HepG2 (cell line): Measurements from ENCODE around the gene PCLO. TPM values are rescaled to one million over a fixed set of nuclear protein-coding genes. Genes with fewer than 3 reads are reported as not detected.

Experiments
- ATAC-seq: fragments of 200-7000 bp; cut with Tn5 transposase; 3 replicates; pipeline ENCODE4 v1.9.1; 2020; ENCODE audit warnings: mild to moderate bottlenecking, moderate library complexity
- BruUV-seq: library from RNA; stranded (reverse); fragments of 400-500 nt; replicated peaks from 2 replicates; lab custom pipeline; 2021; lab: Mats Ljungman, UMichigan
- CTCF ChIA-PET: fragments of 300-600 bp; formaldehyde crosslinking; extraction: SDS; loops from one replicate; lab custom pipeline; 2021; ENCODE audit warnings: low total read pairs, inconsistent platforms, low intra/inter-chr PET ratio; lab: Yijun Ruan, JAX
- POLR2A ChIA-PET: fragments of 350-600 bp; sonication (Branson Sonifier 250); formaldehyde crosslinking; loops from one replicate; lab custom pipeline; 2020; ENCODE audit warnings: antibody characterized with exemption, inconsistent platforms; lab: Yijun Ruan, JAX
- DNase-seq: peaks from one replicate; pipeline ENCODE4 v3.0.0-alpha.2; 2015; ENCODE audit warnings: low spot score
- FAIRE-seq: peaks from 3 replicates; lab custom pipeline; 2011; peaks lifted over from hg19 to GRCh38; lab: Jason Lieb, UNC
- H2AFZ ChIP-seq: one replicate; pipeline ENCODE4 v1.6.1; 2011; ENCODE audit warnings: low read length, inconsistent platforms
- H3K27ac ChIP-seq: fragments of 300-600 bp; 3 replicates; pipeline ENCODE4 v1.8.0; 2011; ENCODE audit warnings: mixed run types, mild to moderate bottlenecking, mixed read lengths, low read length, inconsistent platforms; ENCODE audit not compliant: insufficient read depth; ENCODE audit errors: extremely low read length
- H3K27me3 ChIP-seq, 2 experiments: fragments of 200-600 bp in 1 of 2; 2 replicates in 1 of 2; 3 replicates in 1 of 2; pipeline versions ENCODE4 v1.6.0 to v1.8.0; 2011; ENCODE audit warnings: low read length in 2 of 2, mild to moderate bottlenecking in 2 of 2, moderate library complexity in 2 of 2, inconsistent platforms in 1 of 2; ENCODE audit not compliant: insufficient read depth in 2 of 2, control insufficient read depth in 1 of 2
- H3K36me3 ChIP-seq, 2 experiments: fragments of 200-600 bp in 1 of 2; replicated peaks in 1 of 2; 2 replicates in 1 of 2; 3 replicates in 1 of 2; pipeline versions ENCODE4 v1.5.1 to v1.8.0; 2011; ENCODE audit warnings: low read length in 2 of 2, inconsistent platforms in 1 of 2; ENCODE audit not compliant: insufficient read depth in 2 of 2, control insufficient read depth in 1 of 2
- H3K4me1 ChIP-seq: 2 replicates; pipeline ENCODE4 v1.5.1; 2012; ENCODE audit warnings: low read length, inconsistent platforms; ENCODE audit not compliant: insufficient read depth
- H3K4me2 ChIP-seq: 2 replicates; pipeline ENCODE4 v1.6.0; 2011; ENCODE audit warnings: low read depth, low read length, inconsistent platforms
- H3K4me3 ChIP-seq, 3 experiments: fragments of 200-600 bp in 1 of 3; sonication (generic), shearing (Covaris generic) in 1 of 3; replicated peaks in 1 of 3; 2 replicates each; pipeline ENCODE4 v1.5.1; 2011 to 2016; ENCODE audit warnings: low read length in 3 of 3, inconsistent platforms in 2 of 3, low read depth in 2 of 3, mild to moderate bottlenecking in 2 of 3, control low read depth in 1 of 3, mixed read lengths in 1 of 3; ENCODE audit not compliant: insufficient read depth in 1 of 3
- H3K79me2 ChIP-seq: one replicate; pipeline ENCODE4 v1.6.1; 2011; ENCODE audit warnings: low read length, inconsistent platforms; ENCODE audit not compliant: insufficient read depth
- H3K9ac ChIP-seq: 2 replicates; pipeline ENCODE4 v1.6.0; 2011; ENCODE audit warnings: mild to moderate bottlenecking, low read depth, low read length, inconsistent platforms; ENCODE audit not compliant: insufficient read depth
- H3K9me3 ChIP-seq: 2 replicates; pipeline ENCODE4 v1.5.1; 2012; ENCODE audit warnings: mild to moderate bottlenecking, low read length
- H4K20me1 ChIP-seq: 2 replicates; pipeline ENCODE4 v1.6.0; 2011; ENCODE audit warnings: inconsistent platforms, mild to moderate bottlenecking, low read length, moderate library complexity; ENCODE audit not compliant: insufficient read depth
- ATAD3A ChIP-seq: sonication (generic); formaldehyde crosslinking; IDR thresholded peaks from 2 replicates; pipeline ENCODE4 v1.4.0; 2020; ENCODE audit warnings: missing genetic modification reagents
- CHD2 ChIP-seq: IDR thresholded peaks from 2 replicates; pipeline ENCODE4 v1.6.1; 2011; ENCODE audit warnings: low read depth, low read length, improper control_type of control experiment
- FOXP1 ChIP-seq, 2 experiments: fragments of 450-650 bp in 1 of 2; IDR thresholded peaks; 2 replicates each; pipeline ENCODE4 v1.6.1; 2017 to 2018; ENCODE audit warnings: antibody characterized with exemption in 1 of 2
- HNF4G ChIP-seq, 2 experiments: sonication (generic) in 1 of 2; formaldehyde crosslinking in 1 of 2; IDR thresholded peaks; 2 replicates each; pipeline versions ENCODE4 v1.4.0 to v1.6.1; 2011 to 2020; ENCODE audit warnings: borderline replicate concordance in 2 of 2, low read depth in 2 of 2, mild to moderate bottlenecking in 2 of 2, low read length in 1 of 2, missing genetic modification reagents in 1 of 2, moderate library complexity in 1 of 2
- JUN ChIP-seq: sonication (generic); formaldehyde crosslinking; IDR thresholded peaks from 2 replicates; pipeline ENCODE4 v1.4.0; 2020; ENCODE audit warnings: mild to moderate bottlenecking, missing genetic modification reagents
- REPIN1 ChIP-seq: sonication (generic); formaldehyde crosslinking; IDR thresholded peaks from 2 replicates; pipeline ENCODE4 v1.8.0; 2022; ENCODE audit warnings: missing genetic modification reagents, low read depth, mild to moderate bottlenecking, borderline replicate concordance
- RXRB ChIP-seq: IDR thresholded peaks from 2 replicates; pipeline ENCODE4 v1.6.1; 2016; ENCODE audit warnings: borderline replicate concordance, missing genetic modification reagents, missing compliant biosample characterization
- SP2 ChIP-seq: sonication (generic); formaldehyde crosslinking; IDR thresholded peaks from 2 replicates; pipeline ENCODE4 v1.5.1; 2020; ENCODE audit warnings: mild to moderate bottlenecking, missing genetic modification reagents
- TBP ChIP-seq: sonication (generic); formaldehyde crosslinking; IDR thresholded peaks from 2 replicates; pipeline ENCODE4 v1.5.0; 2020; ENCODE audit warnings: missing genetic modification reagents
- ZBTB49 ChIP-seq: sonication (generic); formaldehyde crosslinking; IDR thresholded peaks from 2 replicates; pipeline ENCODE4 v1.4.0; 2020; ENCODE audit warnings: missing genetic modification reagents, borderline replicate concordance
- ZNF343 ChIP-seq: sonication (generic); formaldehyde crosslinking; IDR thresholded peaks from 2 replicates; pipeline ENCODE4 v1.4.0; 2020; ENCODE audit warnings: mild to moderate bottlenecking, missing genetic modification reagents
- ZNF552 ChIP-seq: sonication (generic); formaldehyde crosslinking; IDR thresholded peaks from 2 replicates; pipeline ENCODE4 v1.9.0; 2022; ENCODE audit warnings: missing genetic modification reagents, mild to moderate bottlenecking, borderline replicate concordance
- ZNF746 ChIP-seq: sonication (generic); formaldehyde crosslinking; IDR thresholded peaks from 2 replicates; pipeline ENCODE4 v1.8.0; 2022; ENCODE audit warnings: mild to moderate bottlenecking, missing genetic modification reagents
- ZNF784 ChIP-seq: sonication (generic); formaldehyde crosslinking; IDR thresholded peaks from 2 replicates; pipeline ENCODE4 v1.5.1; 2020; ENCODE audit warnings: missing genetic modification reagents, mild to moderate bottlenecking, borderline replicate concordance
- WGBS: methylation state at CpG from one replicate; pipeline ENCODE4 v1.1.6; 2017; ENCODE audit warnings: low lambda C conversion rate; 5-methylcytosine and 5-hydroxymethylcytosine counted together
- in situ Hi-C: cut with HindIII; loops from 2 replicates; pipeline ENCODE4 v1.10.0; 2017; ENCODE audit warnings: low pct_unique_long_range_greater_than_20kb; ENCODE audit not compliant: extremely low pct_ligation_motif_present
- intact Hi-C: fragments of 100-400 bp; cut with micrococcal nuclease; formaldehyde crosslinking; loops from one replicate; pipeline ENCODE4 v1.10.0; 2022; ENCODE audit not compliant: unreplicated experiment
- polyA plus RNA-seq, 8 experiments: library from polyadenylated mRNA; depleted of rRNA in 3 of 8; stranded (reverse) in 7 of 8; unstranded in 1 of 8; fragments of >200 nt; fragmentation: Illumina TruSeq in 4 of 8; extraction: Trizol in 4 of 8; gene quantifications; 2 replicates each; pipeline versions ENCODE4 v1.2.1 to v1.2.3, GENCODE V29; 2011 to 2016; ENCODE audit warnings: low read depth in 4 of 8, missing spikeins in 1 of 8, mixed read lengths in 1 of 8; ENCODE audit not compliant: insufficient read depth in 1 of 8
- total RNA-seq, 5 experiments: library from RNA; depleted of rRNA; stranded (reverse); fragments of >200 nt; fragmentation: Illumina TruSeq; extraction: Trizol; gene quantifications; 2 replicates each; pipeline ENCODE4 v1.2.3, GENCODE V29; 2016; ENCODE audit warnings: low read depth in 1 of 5
- TF ChIP-seq, protein P1 (sequence below): sonication (generic); formaldehyde crosslinking; IDR thresholded peaks from 2 replicates; pipeline ENCODE4 v1.4.0; 2020; ENCODE audit warnings: mild to moderate bottlenecking, missing genetic modification reagents
- TF ChIP-seq, protein P2 (sequence below): sonication (generic); formaldehyde crosslinking; IDR thresholded peaks from 2 replicates; pipeline ENCODE4; 2020; ENCODE audit warnings: missing genetic modification reagents, mild to moderate bottlenecking, borderline replicate concordance

Gene PCLO
- total and polyA plus RNA-seq, 2 of the 13 experiments (the other 11 are each of a cell fraction or from before 2014, with no cell fraction given) = 0.07 to 0.29 TPM

GRCh38 chr7:82726038-82726800 lies 436.5 kb downstream of the PCLO start:
- H2AFZ ChIP-seq = no peak overlapping the region
- no peak overlapping the region for H3K4me3 ChIP-seq
- no peaks in the 10 kb centered on the region for H3K9me3 ChIP-seq
- 27% methylated on average over 7 of the region's 7 CpGs for WGBS
- ATAC-seq = no peak
- H3K27me3 ChIP-seq = no peaks in the 10 kb centered on the region
- no peak overlapping the region for H3K27ac ChIP-seq
- in situ Hi-C loops (loop anchor here (10.0 to 25.0 kb wide), 3 partner anchors 491 to 1239 kb away; no protein-coding TSS in a partner anchor), intact Hi-C loops (loop anchor here (5.0 kb wide), 1 partner anchor 1229 kb away; no protein-coding TSS in a partner anchor)
- no TSS peak for BruUV-seq
- no peak for FAIRE-seq
- DNase-seq = no peak
- no peaks in the 10 kb centered on the region for H4K20me1 ChIP-seq
- no peaks in the 10 kb centered on the region for H3K36me3 ChIP-seq
- H3K79me2 ChIP-seq = no peaks in the 10 kb centered on the region
- no peak overlapping the region for H3K9ac ChIP-seq
- TF ChIP-seq FOXP1 (IDR thresholded peaks at IDR 0.05) = no peak
- no peak for TF ChIP-seq FOXP1 (CRISPR knock-in tag; IDR thresholded peaks at IDR 0.05)
- no peak for TF ChIP-seq JUN
- TF ChIP-seq, protein P1, sequence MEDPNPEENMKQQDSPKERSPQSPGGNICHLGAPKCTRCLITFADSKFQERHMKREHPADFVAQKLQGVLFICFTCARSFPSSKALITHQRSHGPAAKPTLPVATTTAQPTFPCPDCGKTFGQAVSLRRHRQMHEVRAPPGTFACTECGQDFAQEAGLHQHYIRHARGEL (CRISPR knock-in tag) = no peak
- no peak for TF ChIP-seq SP2 (CRISPR knock-in tag)
- TF ChIP-seq RXRB (CRISPR knock-in tag) = no peak
- TF ChIP-seq ZNF784 (CRISPR knock-in tag) = no peak
- no peak for TF ChIP-seq HNF4G (IDR thresholded peaks at IDR 0.05; ENCODE audit: borderline replicate concordance, low read depth, low read length)
- TF ChIP-seq HNF4G (CRISPR knock-in tag; IDR thresholded peaks at IDR 0.05; ENCODE audit: borderline replicate concordance, low read depth) = no peak
- TF ChIP-seq REPIN1 (CRISPR knock-in tag) = no peak
- TF ChIP-seq ATAD3A (CRISPR knock-in tag) = no peak
- TF ChIP-seq, protein P2, sequence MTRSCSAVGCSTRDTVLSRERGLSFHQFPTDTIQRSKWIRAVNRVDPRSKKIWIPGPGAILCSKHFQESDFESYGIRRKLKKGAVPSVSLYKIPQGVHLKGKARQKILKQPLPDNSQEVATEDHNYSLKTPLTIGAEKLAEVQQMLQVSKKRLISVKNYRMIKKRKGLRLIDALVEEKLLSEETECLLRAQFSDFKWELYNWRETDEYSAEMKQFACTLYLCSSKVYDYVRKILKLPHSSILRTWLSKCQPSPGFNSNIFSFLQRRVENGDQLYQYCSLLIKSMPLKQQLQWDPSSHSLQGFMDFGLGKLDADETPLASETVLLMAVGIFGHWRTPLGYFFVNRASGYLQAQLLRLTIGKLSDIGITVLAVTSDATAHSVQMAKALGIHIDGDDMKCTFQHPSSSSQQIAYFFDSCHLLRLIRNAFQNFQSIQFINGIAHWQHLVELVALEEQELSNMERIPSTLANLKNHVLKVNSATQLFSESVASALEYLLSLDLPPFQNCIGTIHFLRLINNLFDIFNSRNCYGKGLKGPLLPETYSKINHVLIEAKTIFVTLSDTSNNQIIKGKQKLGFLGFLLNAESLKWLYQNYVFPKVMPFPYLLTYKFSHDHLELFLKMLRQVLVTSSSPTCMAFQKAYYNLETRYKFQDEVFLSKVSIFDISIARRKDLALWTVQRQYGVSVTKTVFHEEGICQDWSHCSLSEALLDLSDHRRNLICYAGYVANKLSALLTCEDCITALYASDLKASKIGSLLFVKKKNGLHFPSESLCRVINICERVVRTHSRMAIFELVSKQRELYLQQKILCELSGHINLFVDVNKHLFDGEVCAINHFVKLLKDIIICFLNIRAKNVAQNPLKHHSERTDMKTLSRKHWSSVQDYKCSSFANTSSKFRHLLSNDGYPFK (CRISPR knock-in tag) = no peak
- no peak for TF ChIP-seq ZNF343 (CRISPR knock-in tag)
- no peak for TF ChIP-seq ZNF552 (CRISPR knock-in tag)
- TF ChIP-seq TBP (CRISPR knock-in tag) = no peak
- TF ChIP-seq ZNF746 = no peak
- TF ChIP-seq ZBTB49 = no peak
- TF ChIP-seq CHD2 = no peak
- POLR2A ChIA-PET = no interaction called here
- CTCF ChIA-PET = interaction anchor here (1.1 kb wide), 1 partner anchor 492 kb away, joined by 4 read pairs; no protein-coding TSS in a partner anchor
- no peaks in the 10 kb centered on the region for H3K4me1 ChIP-seq
- no peak overlapping the region for H3K4me2 ChIP-seq
